ENCODE data around the gene VASP.

VASP gene

DNA sequence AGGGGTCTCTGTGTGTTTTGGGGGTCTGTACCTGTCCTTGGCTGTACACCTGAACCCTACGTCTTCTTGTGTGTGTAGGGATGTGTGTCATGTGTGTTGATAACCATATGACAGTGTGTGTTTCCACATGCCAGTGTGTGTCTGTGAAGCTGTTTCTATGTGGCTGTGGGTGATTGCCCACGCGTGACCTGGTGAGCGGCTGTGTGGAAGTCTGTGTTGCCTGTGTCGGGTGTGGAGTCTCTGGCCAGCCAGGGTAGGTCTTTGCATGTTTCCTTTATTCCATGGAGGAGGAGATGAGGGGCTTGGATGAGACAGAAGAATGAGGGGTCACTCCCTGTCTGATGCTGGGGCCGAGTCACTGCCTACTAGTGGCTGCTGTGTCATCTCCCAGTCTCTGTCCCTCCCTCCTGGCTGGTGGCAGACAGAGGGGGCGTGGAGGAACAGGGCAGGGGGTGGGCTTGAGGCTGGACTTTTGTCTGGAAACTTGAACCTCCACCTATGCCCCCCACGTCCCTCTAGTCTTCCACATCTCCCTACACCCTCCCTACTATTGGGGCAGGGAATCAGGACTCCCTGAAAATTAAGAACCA lies 42.3 kb upstream of the VASP start:
- no peak for DNase-seq (ENCODE audit: low read depth)
- TF ChIP-seq CTCF (conservative IDR thresholded peaks at IDR 0.05; ENCODE audit: low read length): no peak
- no peak overlapping the region for H3K4me3 ChIP-seq (ENCODE audit: low read length)

GRCh38 chr19:45467115-45467455 lies 40.2 kb upstream of the VASP start:
- TF ChIP-seq CTCF (conservative IDR thresholded peaks at IDR 0.05; ENCODE audit: low read length): no peak
- DNase-seq (ENCODE audit: low read depth): peak; percentile 4
- H3K4me3 ChIP-seq (ENCODE audit: low read length): peak overlapping the region; percentile 85

- H3K4me3 ChIP-seq (ENCODE audit: low read length): peak within 1 kb of the TSS; percentile 99
- 0 out of 2 replicates have a peak, but pooled peaks have one; percentile 7 for TF ChIP-seq CTCF (conservative IDR thresholded peaks at IDR 0.05; ENCODE audit: low read length)
- peak; percentile 93 for DNase-seq (ENCODE audit: low read depth)
Measured at GRCh38 chr19:45467456-45468158, 39.7 kb upstream of the VASP start, which contains the start of gene FOSB. Gene FOSB (plus strand): TSS chr19:45467996. CDS start chr19:45468587, 591 bp downstream.

- H3K4me3 ChIP-seq (ENCODE audit: low read length): peak overlapping the region; percentile 99
- peak; percentile 13; the same call in 1 of the 2 replicates for TF ChIP-seq CTCF (conservative IDR thresholded peaks at IDR 0.05; ENCODE audit: low read length)
- DNase-seq (ENCODE audit: low read depth): peak; percentile 24
Measured at GRCh38 chr19:45468159-45468651, 39.1 kb upstream of the VASP start.

GRCh38 chr19:45468803-45469131 lies 38.5 kb upstream of the VASP start:
- no peak for DNase-seq (ENCODE audit: low read depth)
- H3K4me3 ChIP-seq (ENCODE audit: low read length): peak overlapping the region; percentile 99
- TF ChIP-seq CTCF (conservative IDR thresholded peaks at IDR 0.05; ENCODE audit: low read length): no peak

- no peak for TF ChIP-seq CTCF (conservative IDR thresholded peaks at IDR 0.05; ENCODE audit: low read length)
- peak overlapping the region; percentile 99 for H3K4me3 ChIP-seq (ENCODE audit: low read length)
- peak; percentile 94 for DNase-seq (ENCODE audit: low read depth)
Measured at GRCh38 chr19:45469132-45469944, 37.9 kb upstream of the VASP start.

All from AG10803 (cell line).